ENCODE measurements around the gene STK40.

DNA sequence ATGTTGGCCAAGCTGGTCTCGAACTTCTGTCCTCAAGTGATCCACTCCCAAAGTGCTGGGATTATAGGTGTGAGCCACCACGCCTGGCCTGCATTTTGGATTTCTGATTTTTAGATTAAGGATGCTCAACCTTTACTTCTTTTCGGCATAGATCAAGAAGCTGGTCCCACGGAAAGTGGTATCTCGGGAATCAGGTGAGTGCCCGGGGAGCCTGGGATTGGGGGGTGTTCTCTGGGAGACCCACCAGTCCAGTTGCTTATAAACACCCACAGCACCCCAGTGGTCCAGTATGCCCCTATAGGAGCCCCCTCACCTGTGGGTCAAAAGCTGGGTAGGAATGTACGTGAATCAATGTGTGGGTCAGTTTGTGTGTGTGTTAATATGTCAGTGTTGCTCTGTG lies 76.3 kb downstream of the STK40 start:
- TF ChIP-seq CTCF (IDR thresholded peaks at IDR 0.05; ENCODE audit: borderline replicate concordance, extremely low read depth, low read length, poor library complexity, severe bottlenecking): no peak
- TF ChIP-seq EZH2 (IDR thresholded peaks at IDR 0.05; ENCODE audit: borderline replicate concordance, low read depth, low read length, severe bottlenecking): no peak
